HK-2 (cell line): ENCODE data around the gene KCNT2.
A peak's percentile ranks its signal among the peaks of the same experiment; 100 is the strongest.
"Not testable (repeated sequence)": the region's sequence is repeated elsewhere in the genome, so short reads cannot be mapped to it uniquely, and the experiment has no call there.

Experiments used
- DNase-seq: peaks from one replicate; pipeline ENCODE4 v3.0.0-alpha.2; 2018; ENCODE audit not compliant: unreplicated experiment

The KCNT2 gene

GRCh38 chr1:196608390-196609369 is at the start of gene KCNT2:
Gene KCNT2 (minus strand): TSS chr1:196608440. CDS start chr1:196608309, 131 bp downstream.
- peak; percentile 2 for DNase-seq

- no peak for DNase-seq
Measured at GRCh38 chr1:196655494-196655893, 47.3 kb upstream of the KCNT2 start.

- no peak for DNase-seq
Measured at GRCh38 chr1:196655071-196655470, 46.8 kb upstream of the KCNT2 start.

GRCh38 chr1:196654271-196654670 is 46.0 kb upstream of the KCNT2 start:
- no peak for DNase-seq

GRCh38 chr1:196651637-196652215 is 43.5 kb upstream of the KCNT2 start, which contains the start of gene CFH:
Gene CFH (plus strand): TSS chr1:196652043. CDS start chr1:196652118, 75 bp downstream.
- peak; percentile 10 for DNase-seq

- DNase-seq: no peak
Measured at GRCh38 chr1:196651079-196651478, 42.8 kb upstream of the KCNT2 start.

- DNase-seq: no peak
Measured at GRCh38 chr1:196650403-196650802, 42.2 kb upstream of the KCNT2 start.

- DNase-seq: no peak
Measured at GRCh38 chr1:196649990-196650389, 41.8 kb upstream of the KCNT2 start.

GRCh38 chr1:196640976-196641375 is 32.7 kb upstream of the KCNT2 start:
- DNase-seq: no peak

- DNase-seq: not testable (repeated sequence)
Measured at GRCh38 chr1:196639291-196639690, 31.1 kb upstream of the KCNT2 start.

GRCh38 chr1:196638466-196638865 is 30.2 kb upstream of the KCNT2 start:
- no peak for DNase-seq

- DNase-seq: no peak
Measured at GRCh38 chr1:196637606-196638005, 29.4 kb upstream of the KCNT2 start.

GRCh38 chr1:196628838-196629237 is 20.6 kb upstream of the KCNT2 start:
- DNase-seq: no peak

GRCh38 chr1:196623079-196623478 is 14.8 kb upstream of the KCNT2 start:
- DNase-seq: no peak

GRCh38 chr1:196619721-196620120 is 11.5 kb upstream of the KCNT2 start:
- no peak for DNase-seq

GRCh38 chr1:196611873-196612272 is 3.6 kb upstream of the KCNT2 start:
- no peak for DNase-seq

GRCh38 chr1:196609370-196609737 is 1.1 kb upstream of the KCNT2 start:
- DNase-seq: no peak

GRCh38 chr1:196607981-196608380 is 259 bp downstream of the KCNT2 start:
- DNase-seq: no peak

- DNase-seq: no peak
Measured at GRCh38 chr1:196603651-196604050, 4.6 kb downstream of the KCNT2 start.

GRCh38 chr1:196598942-196599748 is 9.1 kb downstream of the KCNT2 start:
- no peak for DNase-seq

GRCh38 chr1:196594700-196595099 is 13.5 kb downstream of the KCNT2 start:
- no peak for DNase-seq

GRCh38 chr1:196593955-196594354 is 14.3 kb downstream of the KCNT2 start:
- no peak for DNase-seq
